Right kidney (tissue), 1 donor: ENCODE measurements around the gene HDAC2.
A peak's percentile ranks its signal among the peaks of the same experiment; 100 is the strongest.
"Not testable (repeated sequence)": the region's sequence is repeated elsewhere in the genome, so short reads cannot be mapped to it uniquely, and the experiment has no call there.

ENCODE experiments used
- DNase-seq: peaks from one replicate; pipeline ENCODE4 v3.0.0-alpha.2; 2016

HDAC2 gene

GRCh38 chr6:113978084-113978675, 7.2 kb upstream of the HDAC2 start:
- no peak for DNase-seq

- DNase-seq: no peak
Measured at GRCh38 chr6:113976806-113977205, 5.9 kb upstream of the HDAC2 start.

- no peak for DNase-seq
Measured at GRCh38 chr6:113971741-113972140, 793 bp upstream of the HDAC2 start.

- peak; percentile 89 for DNase-seq
Measured at GRCh38 chr6:113969888-113970804, 802 bp downstream of the HDAC2 start.

- no peak for DNase-seq
Measured at GRCh38 chr6:113968472-113968871, 2.5 kb downstream of the HDAC2 start.

GRCh38 chr6:113967777-113968176, 3.2 kb downstream of the HDAC2 start:
- DNase-seq: no peak

- no peak for DNase-seq
Measured at GRCh38 chr6:113960795-113961194, 10.2 kb downstream of the HDAC2 start.

- DNase-seq: no peak
Measured at GRCh38 chr6:113959235-113959634, 11.7 kb downstream of the HDAC2 start.

- DNase-seq: no peak
Measured at GRCh38 chr6:113954653-113955052, 16.3 kb downstream of the HDAC2 start.

- DNase-seq: no peak
Measured at GRCh38 chr6:113953346-113953745, 17.6 kb downstream of the HDAC2 start.

- DNase-seq: no peak
Measured at GRCh38 chr6:113949499-113949898, 21.4 kb downstream of the HDAC2 start.

GRCh38 chr6:113944701-113945100, 26.2 kb downstream of the HDAC2 start:
- no peak for DNase-seq

GRCh38 chr6:113939825-113940224, 31.1 kb downstream of the HDAC2 start:
- DNase-seq: no peak

GRCh38 chr6:113936093-113936934, 34.6 kb downstream of the HDAC2 start:
- DNase-seq: peak; percentile 32

GRCh38 chr6:113934101-113934500, 36.8 kb downstream of the HDAC2 start:
- DNase-seq: no peak

GRCh38 chr6:113931907-113932306, 39.0 kb downstream of the HDAC2 start:
- not testable (repeated sequence) for DNase-seq

GRCh38 chr6:113930183-113930582, 40.8 kb downstream of the HDAC2 start:
- DNase-seq: no peak

- DNase-seq: no peak
Measured at GRCh38 chr6:113927001-113927400, 43.9 kb downstream of the HDAC2 start.

- no peak for DNase-seq
Measured at GRCh38 chr6:113925378-113925777, 45.6 kb downstream of the HDAC2 start.

- no peak for DNase-seq
Measured at GRCh38 chr6:113924312-113924723, 46.6 kb downstream of the HDAC2 start.

GRCh38 chr6:113923526-113923925, 47.4 kb downstream of the HDAC2 start:
- DNase-seq: no peak

- DNase-seq: no peak
Measured at GRCh38 chr6:113921299-113921904, 49.5 kb downstream of the HDAC2 start.
